C4-2B (cell line): ENCODE measurements around the gene GLB1L3.
"Not testable (repeated sequence)": the region's sequence is repeated elsewhere in the genome, so short reads cannot be mapped to it uniquely, and the experiment has no call there.

Source experiments
- ZFX ChIP-seq: fragments of 450-650 bp; IDR thresholded peaks from 2 replicates; pipeline ENCODE4 v1.6.1; 2017
- TF ChIP-seq, protein P1 (sequence below): fragments of 450-650 bp; conservative IDR thresholded peaks from 2 replicates; pipeline ENCODE4 v1.5.1; 2017; ENCODE audit warnings: mild to moderate bottlenecking

DNA sequence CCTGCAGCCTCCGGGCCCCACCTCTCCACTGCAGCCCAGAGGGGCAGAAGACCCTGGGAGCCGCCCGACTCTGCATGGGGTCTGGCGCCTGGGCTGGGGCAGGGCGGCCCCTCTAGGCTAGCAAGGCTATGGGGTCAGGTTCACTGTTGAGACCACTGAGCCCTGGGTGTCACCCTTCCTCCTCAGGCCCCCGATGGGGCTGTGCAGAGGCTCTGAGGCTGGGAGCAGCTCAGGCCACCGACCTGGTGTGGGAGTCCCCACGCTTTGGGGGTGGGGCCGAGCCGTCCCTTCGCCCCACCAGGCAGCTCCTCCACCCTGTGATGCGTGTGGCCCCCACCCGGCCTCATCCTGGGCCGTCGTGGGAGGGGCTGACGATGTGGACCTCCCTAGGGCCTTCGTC, 5.5 kb downstream of the GLB1L3 start:
- TF ChIP-seq, protein P1, sequence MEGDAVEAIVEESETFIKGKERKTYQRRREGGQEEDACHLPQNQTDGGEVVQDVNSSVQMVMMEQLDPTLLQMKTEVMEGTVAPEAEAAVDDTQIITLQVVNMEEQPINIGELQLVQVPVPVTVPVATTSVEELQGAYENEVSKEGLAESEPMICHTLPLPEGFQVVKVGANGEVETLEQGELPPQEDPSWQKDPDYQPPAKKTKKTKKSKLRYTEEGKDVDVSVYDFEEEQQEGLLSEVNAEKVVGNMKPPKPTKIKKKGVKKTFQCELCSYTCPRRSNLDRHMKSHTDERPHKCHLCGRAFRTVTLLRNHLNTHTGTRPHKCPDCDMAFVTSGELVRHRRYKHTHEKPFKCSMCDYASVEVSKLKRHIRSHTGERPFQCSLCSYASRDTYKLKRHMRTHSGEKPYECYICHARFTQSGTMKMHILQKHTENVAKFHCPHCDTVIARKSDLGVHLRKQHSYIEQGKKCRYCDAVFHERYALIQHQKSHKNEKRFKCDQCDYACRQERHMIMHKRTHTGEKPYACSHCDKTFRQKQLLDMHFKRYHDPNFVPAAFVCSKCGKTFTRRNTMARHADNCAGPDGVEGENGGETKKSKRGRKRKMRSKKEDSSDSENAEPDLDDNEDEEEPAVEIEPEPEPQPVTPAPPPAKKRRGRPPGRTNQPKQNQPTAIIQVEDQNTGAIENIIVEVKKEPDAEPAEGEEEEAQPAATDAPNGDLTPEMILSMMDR = not testable (repeated sequence)
- not testable (repeated sequence) for TF ChIP-seq ZFX
